HG03097 (cell line): ENCODE measurements around the gene EHHADH.
"Not testable (repeated sequence)": the region's sequence is repeated elsewhere in the genome, so short reads cannot be mapped to it uniquely, and the experiment has no call there.

Source experiments
- ATAC-seq: cut with Tn5 transposase; IDR thresholded peaks from one replicate; pipeline ENCODE4 v1.9.1; 2021; ENCODE audit not compliant: unreplicated experiment, low FRiP score

The EHHADH gene

GRCh38 chr3:185253133-185253532 is 716 bp downstream of the EHHADH start:
- not testable (repeated sequence) for ATAC-seq

- no peak for ATAC-seq
Observed at GRCh38 chr3:185251272-185251671, 2.6 kb downstream of the EHHADH start.

GRCh38 chr3:185250653-185251052 is 3.2 kb downstream of the EHHADH start:
- no peak for ATAC-seq

- no peak for ATAC-seq
Observed at GRCh38 chr3:185250247-185250646, 3.6 kb downstream of the EHHADH start.

GRCh38 chr3:185242642-185243041 is 11.2 kb downstream of the EHHADH start:
- no peak for ATAC-seq

- no peak for ATAC-seq
Observed at GRCh38 chr3:185236969-185237368, 16.9 kb downstream of the EHHADH start.

GRCh38 chr3:185233328-185233727 is 20.5 kb downstream of the EHHADH start:
- ATAC-seq: no peak

- ATAC-seq: not testable (repeated sequence)
Observed at GRCh38 chr3:185226526-185226925, 27.3 kb downstream of the EHHADH start.

- no peak for ATAC-seq
Observed at GRCh38 chr3:185225523-185225922, 28.3 kb downstream of the EHHADH start.

- ATAC-seq: no peak
Observed at GRCh38 chr3:185225080-185225479, 28.8 kb downstream of the EHHADH start.

GRCh38 chr3:185221203-185221602 is 32.6 kb downstream of the EHHADH start:
- ATAC-seq: no peak

- no peak for ATAC-seq
Observed at GRCh38 chr3:185216607-185216958, 37.3 kb downstream of the EHHADH start.

GRCh38 chr3:185215873-185216606 is 37.8 kb downstream of the EHHADH start:
- no peak for ATAC-seq

GRCh38 chr3:185212559-185212958 is 41.3 kb downstream of the EHHADH start:
- no peak for ATAC-seq

- no peak for ATAC-seq
Observed at GRCh38 chr3:185212086-185212485, 41.8 kb downstream of the EHHADH start.

GRCh38 chr3:185210621-185211142 is 43.2 kb downstream of the EHHADH start:
- ATAC-seq: no peak

- ATAC-seq: no peak
Observed at GRCh38 chr3:185208823-185209222, 45.0 kb downstream of the EHHADH start.

GRCh38 chr3:185207931-185208746 is 45.7 kb downstream of the EHHADH start:
- no peak for ATAC-seq

- no peak for ATAC-seq
Observed at GRCh38 chr3:185207481-185207880, 46.4 kb downstream of the EHHADH start.

GRCh38 chr3:185205865-185206264 is 48.0 kb downstream of the EHHADH start:
- ATAC-seq: no peak

- ATAC-seq: no peak
Observed at GRCh38 chr3:185204894-185205293, 49.0 kb downstream of the EHHADH start.

- ATAC-seq: no peak
Observed at GRCh38 chr3:185200639-185201038, 53.2 kb downstream of the EHHADH start.
